HG02840 (cell line): ENCODE results near the gene FAM174B.

Experiments used
- ATAC-seq: cut with Tn5 transposase; IDR thresholded peaks from one replicate; pipeline ENCODE4 v1.9.1; 2021; ENCODE audit warnings: mild to moderate bottlenecking, moderate library complexity, moderate number of reproducible peaks; ENCODE audit not compliant: unreplicated experiment, low FRiP score

FAM174B gene

GRCh38 chr15:92655178-92655995 is at the start of gene FAM174B:
Gene FAM174B (minus strand): TSS chr15:92655775.
- no peak for ATAC-seq

GRCh38 chr15:92696096-92696495 is 40.5 kb upstream of the FAM174B start:
- no peak for ATAC-seq

DNA sequence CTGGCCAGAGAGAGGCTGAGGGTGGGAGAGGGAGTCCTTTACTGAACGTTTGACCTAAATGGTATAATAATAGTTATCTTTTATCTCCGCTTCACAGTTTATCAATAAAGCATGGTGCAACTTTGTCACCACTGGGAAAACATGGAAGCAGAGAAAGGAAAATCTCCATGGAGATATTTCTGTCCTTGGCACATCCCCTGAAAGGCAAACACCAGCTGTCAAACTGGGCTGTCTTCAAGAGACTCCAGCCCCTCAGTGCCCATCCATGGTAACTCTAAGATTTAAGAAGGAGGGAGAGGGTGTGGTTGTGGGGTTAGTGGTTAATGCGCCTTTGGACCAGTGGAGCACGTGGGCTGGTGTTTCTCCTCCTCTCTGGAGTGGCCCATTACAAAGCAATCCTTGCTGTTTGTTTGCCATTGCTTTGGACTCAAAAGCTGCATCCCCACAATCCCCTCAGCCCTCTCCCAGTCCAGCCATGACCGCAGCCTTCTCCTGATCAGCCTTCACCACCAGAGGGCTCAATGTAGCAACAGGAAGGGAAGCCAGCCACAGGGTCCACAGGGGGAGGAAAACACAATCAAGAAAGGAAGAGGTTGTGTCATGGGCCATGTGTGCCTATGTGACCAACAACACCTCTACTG is 38.2 kb upstream of the FAM174B start:
- ATAC-seq: no peak

DNA sequence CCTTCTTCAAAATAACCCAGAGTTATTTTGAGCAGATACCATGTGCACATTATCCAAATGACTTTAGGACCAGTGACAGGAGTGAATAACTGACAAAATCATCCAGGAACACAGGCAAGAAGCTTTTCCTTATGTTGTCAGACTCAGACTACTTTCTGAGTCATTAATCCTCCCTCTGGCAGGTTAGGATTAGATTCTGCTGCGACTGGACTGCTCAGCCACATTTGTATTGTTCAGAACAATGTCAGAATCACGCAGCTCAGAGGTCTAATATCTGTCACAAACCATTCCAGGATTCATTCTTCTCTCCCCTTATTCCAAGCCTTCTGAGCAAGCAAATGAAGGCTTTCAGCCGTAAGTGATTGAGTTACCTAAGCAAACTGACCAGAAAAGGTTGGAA is 34.8 kb upstream of the FAM174B start:
- no peak for ATAC-seq

GRCh38 chr15:92687746-92688145 is 32.2 kb upstream of the FAM174B start:
- ATAC-seq: no peak

DNA sequence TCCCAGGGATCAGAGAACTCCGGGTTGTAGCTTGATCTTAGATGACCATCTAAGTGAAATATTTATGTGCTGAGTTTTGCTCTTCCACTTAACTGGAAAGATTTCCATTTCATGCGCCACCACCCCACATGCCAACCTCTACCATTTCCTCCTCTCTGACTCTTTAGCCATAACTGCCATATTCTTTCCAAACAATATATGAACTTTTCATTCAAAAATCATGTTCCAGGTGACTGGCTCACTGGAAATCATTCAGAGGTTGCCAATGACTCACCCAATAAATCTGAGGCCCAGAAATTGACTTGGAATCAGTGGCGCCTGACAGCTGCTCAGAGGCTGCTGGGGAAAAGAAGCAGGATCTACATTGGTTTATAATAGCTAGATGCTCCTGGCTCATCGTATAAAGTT is 31.6 kb upstream of the FAM174B start:
- ATAC-seq: no peak

- no peak for ATAC-seq
These were observed 27.9 kb upstream of the FAM174B start for GRCh38 chr15:92683511-92683834.

GRCh38 chr15:92682741-92683510 is 27.4 kb upstream of the FAM174B start:
- ATAC-seq: no peak

DNA sequence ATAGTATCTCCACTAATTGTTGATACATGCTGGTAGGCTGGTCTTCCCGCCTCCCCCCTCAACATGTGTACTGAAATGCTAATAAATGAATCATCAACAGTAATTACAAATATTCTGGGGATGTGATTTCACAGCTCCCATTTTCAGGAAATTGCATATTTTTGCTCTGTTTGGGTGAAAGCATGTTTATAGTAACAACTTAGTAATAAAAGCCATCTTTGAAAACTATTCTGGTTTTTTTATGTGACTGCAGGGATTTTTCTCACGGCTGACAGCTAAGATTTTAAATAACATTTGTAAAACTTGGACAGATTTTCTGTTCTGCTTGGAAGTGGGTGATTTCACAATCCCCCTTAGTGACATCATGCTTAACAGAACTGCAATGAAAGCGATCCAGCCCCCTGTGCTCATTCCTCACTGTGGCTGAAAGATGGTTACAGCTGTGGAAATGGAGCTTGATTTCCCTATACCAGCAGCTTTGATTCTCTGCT is 25.6 kb upstream of the FAM174B start:
- no peak for ATAC-seq

DNA sequence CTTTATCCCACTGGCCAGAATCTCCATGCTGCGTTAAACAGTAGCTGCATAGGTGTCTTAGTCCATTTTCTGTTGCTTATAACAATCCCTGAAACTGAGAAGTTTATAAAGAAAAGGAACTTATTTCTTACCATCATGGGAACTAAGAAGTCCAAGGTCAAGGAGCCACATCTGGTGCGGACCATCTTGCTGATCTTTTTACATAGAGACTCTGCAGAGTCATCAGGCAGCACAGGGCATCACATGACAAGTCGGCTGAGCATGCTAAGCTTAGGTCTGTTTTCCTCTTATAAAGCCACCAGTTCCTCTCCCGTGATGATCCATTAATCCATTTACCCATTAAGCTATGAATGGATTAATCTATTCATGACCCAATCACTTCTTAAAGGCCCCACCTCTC is 22.4 kb upstream of the FAM174B start:
- no peak for ATAC-seq

- no peak for ATAC-seq
These were observed 21.0 kb upstream of the FAM174B start for GRCh38 chr15:92676561-92676960.

DNA sequence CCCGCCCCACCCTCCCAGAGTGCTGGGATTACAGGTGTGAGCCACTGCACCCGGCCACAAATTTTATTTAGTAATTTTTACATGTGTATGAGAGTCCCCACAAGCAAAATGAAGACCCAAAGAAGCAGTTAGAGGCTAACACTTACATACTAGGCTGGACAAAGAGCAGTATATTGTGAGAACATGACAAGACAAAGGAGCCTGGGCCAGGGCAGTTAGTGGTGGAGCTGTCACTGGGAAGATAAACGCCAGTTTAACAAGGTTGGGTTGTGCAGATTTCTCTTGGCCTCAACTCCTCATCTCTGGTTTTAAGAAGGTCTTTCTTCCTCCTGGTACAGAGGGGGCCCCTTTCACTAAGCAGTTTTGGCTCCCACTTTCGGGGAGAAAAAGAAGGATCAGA is 19.9 kb upstream of the FAM174B start:
- ATAC-seq: no peak

- no peak for ATAC-seq
These were observed 18.8 kb upstream of the FAM174B start for GRCh38 chr15:92674347-92674746.

GRCh38 chr15:92672102-92672501 is 16.5 kb upstream of the FAM174B start:
- ATAC-seq: no peak

DNA sequence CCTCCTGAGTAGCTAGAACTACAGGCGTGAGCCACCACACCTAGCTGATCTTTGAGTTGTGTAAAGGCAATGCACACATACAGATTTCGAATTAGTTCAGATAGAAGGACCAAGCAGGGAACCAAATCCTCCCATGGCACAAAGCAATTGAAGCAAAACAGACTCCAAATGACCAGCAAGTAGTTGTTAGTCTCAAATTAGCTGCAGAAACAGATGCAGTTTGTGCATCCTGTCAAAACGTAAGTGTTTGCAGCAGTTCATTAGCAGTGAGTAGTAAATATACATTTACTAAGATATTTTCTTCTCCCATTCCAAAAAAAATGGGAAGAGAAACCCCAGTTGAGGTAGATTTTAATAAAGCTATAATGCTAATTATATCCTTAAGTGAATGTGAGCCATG is 15.8 kb upstream of the FAM174B start:
- ATAC-seq: no peak

DNA sequence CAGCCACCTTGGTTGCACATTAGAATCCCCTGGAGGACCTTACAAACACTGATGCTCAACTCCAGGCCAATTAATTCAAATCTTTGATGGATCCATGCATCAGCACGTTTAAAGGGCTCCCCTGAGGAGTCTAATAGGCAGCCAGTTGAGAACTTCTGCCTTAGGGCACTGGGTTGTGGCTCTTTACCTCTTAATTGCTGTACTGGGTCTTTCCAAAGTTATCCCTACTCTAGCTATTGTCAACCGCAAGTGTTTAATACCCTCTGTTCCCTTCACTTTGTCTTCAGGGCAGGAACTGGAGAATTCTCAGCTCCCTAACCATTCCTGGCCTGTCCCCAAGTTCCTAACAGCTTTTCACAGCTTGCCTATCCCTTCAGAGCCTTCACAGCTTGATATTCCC is 15.0 kb upstream of the FAM174B start:
- ATAC-seq: no peak

DNA sequence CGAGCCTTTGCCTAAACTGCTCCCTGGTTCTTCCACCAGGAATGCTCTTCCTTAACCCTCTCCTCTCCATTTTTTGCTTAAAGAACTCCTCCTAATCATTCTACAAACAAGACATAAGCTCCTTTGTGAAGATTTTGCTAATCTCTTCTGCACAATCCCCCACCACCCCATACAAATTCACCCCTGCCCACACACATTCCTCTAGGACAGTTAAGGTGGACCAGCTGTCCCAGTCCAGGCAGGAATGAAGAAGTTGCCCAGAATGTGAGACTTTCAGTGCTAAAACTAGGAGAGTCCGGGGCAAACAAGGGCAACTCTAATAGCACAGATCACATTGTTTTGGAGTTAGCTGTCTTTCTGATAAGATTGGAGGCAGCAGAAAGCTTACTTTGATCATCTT is 13.9 kb upstream of the FAM174B start:
- ATAC-seq: no peak

GRCh38 chr15:92668620-92669019 is 13.0 kb upstream of the FAM174B start:
- ATAC-seq: no peak

DNA sequence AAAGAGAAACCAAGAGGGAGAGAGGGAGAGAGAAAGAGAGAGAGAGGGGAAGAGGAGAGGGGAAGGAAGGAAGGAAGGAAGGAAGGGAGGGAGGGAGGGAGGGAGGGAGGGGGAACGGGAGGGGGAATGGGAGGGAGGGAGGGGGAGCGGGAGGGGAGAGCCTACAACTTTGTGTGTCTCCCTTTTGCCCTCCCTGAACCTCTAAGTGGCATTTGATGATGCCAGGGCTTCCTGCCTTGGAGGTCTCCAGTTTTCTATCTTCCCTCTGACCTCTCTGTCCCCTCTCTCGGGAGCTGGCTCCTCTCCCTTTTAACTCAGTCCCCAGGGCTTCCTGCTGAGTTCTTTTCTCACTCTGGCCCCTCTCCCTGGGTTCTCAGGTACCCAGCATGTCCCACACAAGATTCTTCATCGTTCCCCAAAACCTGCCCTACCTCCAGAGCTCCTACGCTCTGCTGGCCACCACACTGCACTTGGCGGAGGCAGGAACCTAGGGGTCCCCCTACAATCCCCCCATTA is 12.5 kb upstream of the FAM174B start:
- no peak for ATAC-seq

DNA sequence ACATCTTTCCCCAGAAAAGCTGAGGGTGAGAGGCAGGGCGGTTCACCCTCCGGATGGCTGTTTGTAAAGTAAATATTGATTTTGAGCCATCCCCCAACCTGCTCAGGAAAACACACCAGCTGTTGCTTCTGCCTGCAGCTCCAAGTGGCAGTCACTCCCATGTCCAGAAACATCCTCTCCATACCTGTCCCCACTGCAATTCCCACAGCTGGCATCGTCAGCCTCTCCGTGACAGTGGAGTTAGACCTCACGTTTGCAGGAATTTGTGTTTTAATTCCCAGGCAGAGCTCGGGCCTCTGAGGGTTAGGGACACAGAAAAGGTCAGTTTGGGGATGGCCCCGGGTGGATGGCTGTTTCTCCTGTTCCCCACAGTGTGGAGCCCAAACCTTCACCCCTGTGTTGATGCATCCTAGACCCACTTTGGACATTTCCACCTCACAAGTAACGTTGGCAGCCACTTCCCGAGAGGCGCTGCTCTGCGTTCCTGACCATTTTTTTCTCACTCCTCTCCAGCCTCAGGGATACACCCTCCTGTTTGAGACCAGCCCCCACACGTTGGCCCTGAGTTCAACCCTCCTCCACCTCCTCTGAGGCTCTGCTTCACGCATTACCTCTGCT is 11.8 kb upstream of the FAM174B start:
- ATAC-seq: no peak

DNA sequence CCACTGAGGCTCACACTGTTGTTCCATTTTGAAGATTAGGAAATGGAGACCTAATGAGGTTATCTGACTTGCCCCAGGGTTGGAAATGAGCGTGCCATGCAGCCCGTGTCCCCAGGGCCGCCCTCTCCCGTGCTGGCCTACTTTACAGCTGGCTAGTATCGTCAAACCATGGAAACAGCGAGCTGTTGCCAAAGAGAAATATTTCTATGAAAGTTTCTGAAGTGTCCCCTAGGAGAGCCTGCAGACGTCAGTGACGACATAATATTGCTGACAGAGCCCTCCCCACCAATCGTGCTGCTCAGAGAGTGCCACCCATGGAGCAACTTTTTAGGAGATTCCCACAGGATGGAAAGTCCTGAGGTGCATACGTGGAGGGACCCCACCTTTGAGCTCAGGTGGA is 11.2 kb upstream of the FAM174B start:
- no peak for ATAC-seq
